Measurements from ENCODE around the gene SAMD10.

The SAMD10 gene

GRCh38 chr20:64005394-64005793 lies 26.0 kb upstream of the SAMD10 start:
- no peak for TF ChIP-seq CTCF (IDR thresholded peaks at IDR 0.05)
- no peak overlapping the region for H3K27ac ChIP-seq
- no peaks in the 10 kb centered on the region for H3K9me3 ChIP-seq
- no peak overlapping the region for H3K4me3 ChIP-seq (ENCODE audit: low read depth in 1 of 2, low read length in 1 of 2)
- no peaks in the 10 kb centered on the region for H3K27me3 ChIP-seq
- no peaks in the 10 kb centered on the region for H3K4me1 ChIP-seq (ENCODE audit: control insufficient read depth in 1 of 2, insufficient read depth in 1 of 2, low read depth in 1 of 2, low read length in 1 of 2)
- peaks cover 80% of the 10 kb centered on the region for H3K36me3 ChIP-seq

- Histone ChIP-seq H3K9me3 (no peaks in the 10 kb centered on the region), H3K36me3 (peaks cover 82% of the 10 kb centered on the region), H3K27me3 (no peaks in the 10 kb centered on the region), H3K4me1 (ENCODE audit: control insufficient read depth in 1 of 2, insufficient read depth in 1 of 2, low read depth in 1 of 2, low read length in 1 of 2) (no peaks in the 10 kb centered on the region), H3K27ac (no peak overlapping the region), H3K4me3 (ENCODE audit: low read depth in 1 of 2, low read length in 1 of 2) (no peak overlapping the region)
- TF ChIP-seq CTCF (IDR thresholded peaks at IDR 0.05), result no peak
These were observed 24.7 kb upstream of the SAMD10 start for GRCh38 chr20:64003960-64004725.

GRCh38 chr20:64001607-64002011 lies 22.2 kb upstream of the SAMD10 start:
- peaks cover 95% of the 10 kb centered on the region for H3K36me3 ChIP-seq
- no peak overlapping the region for H3K4me3 ChIP-seq (ENCODE audit: low read depth in 1 of 2, low read length in 1 of 2)
- H3K27ac ChIP-seq, result no peak overlapping the region
- H3K27me3 ChIP-seq, result no peaks in the 10 kb centered on the region
- no peak for TF ChIP-seq CTCF (IDR thresholded peaks at IDR 0.05)
- H3K9me3 ChIP-seq, result no peaks in the 10 kb centered on the region
- no peaks in the 10 kb centered on the region for H3K4me1 ChIP-seq (ENCODE audit: control insufficient read depth in 1 of 2, insufficient read depth in 1 of 2, low read depth in 1 of 2, low read length in 1 of 2)

GRCh38 chr20:64000906-64001305 lies 21.5 kb upstream of the SAMD10 start:
- H3K4me1 ChIP-seq (ENCODE audit: control insufficient read depth in 1 of 2, insufficient read depth in 1 of 2, low read depth in 1 of 2, low read length in 1 of 2), result no peaks in the 10 kb centered on the region
- H3K36me3 ChIP-seq, result peaks cover 97% of the 10 kb centered on the region
- H3K27me3 ChIP-seq, result no peaks in the 10 kb centered on the region
- no peaks in the 10 kb centered on the region for H3K9me3 ChIP-seq
- no peak overlapping the region for H3K27ac ChIP-seq
- TF ChIP-seq CTCF (IDR thresholded peaks at IDR 0.05), result no peak
- H3K4me3 ChIP-seq (ENCODE audit: low read depth in 1 of 2, low read length in 1 of 2), result no peak overlapping the region

- Histone ChIP-seq H3K9me3 (no peaks in the 10 kb centered on the region), H3K27ac (no peak overlapping the region), H3K4me1 (ENCODE audit: control insufficient read depth in 1 of 2, insufficient read depth in 1 of 2, low read depth in 1 of 2, low read length in 1 of 2) (peaks cover 30 to 38% of the 10 kb centered on the region in 2 experiments), H3K36me3 (peaks cover 48% of the 10 kb centered on the region), H3K4me3 (ENCODE audit: low read depth in 1 of 2, low read length in 1 of 2) (no peak overlapping the region), H3K27me3 (no peaks in the 10 kb centered on the region)
- no peak for TF ChIP-seq CTCF (IDR thresholded peaks at IDR 0.05)
These were observed 3.5 kb upstream of the SAMD10 start for GRCh38 chr20:63982937-63983336.
